GM21786 (cell line): ENCODE measurements around the gene PFAS.
"Not testable (repeated sequence)": the region's sequence is repeated elsewhere in the genome, so short reads cannot be mapped to it uniquely, and the experiment has no call there.

Experiments used
- ATAC-seq: cut with Tn5 transposase; IDR thresholded peaks from one replicate; pipeline ENCODE4 v1.9.1; 2021; ENCODE audit not compliant: unreplicated experiment

PFAS gene

GRCh38 chr17:8225813-8226535, 23.1 kb upstream of the PFAS start:
- ATAC-seq, result no peak

- ATAC-seq, result no peak
These were observed 22.4 kb upstream of the PFAS start for GRCh38 chr17:8226536-8227237.

GRCh38 chr17:8227238-8227581, 21.9 kb upstream of the PFAS start:
- no peak for ATAC-seq

DNA sequence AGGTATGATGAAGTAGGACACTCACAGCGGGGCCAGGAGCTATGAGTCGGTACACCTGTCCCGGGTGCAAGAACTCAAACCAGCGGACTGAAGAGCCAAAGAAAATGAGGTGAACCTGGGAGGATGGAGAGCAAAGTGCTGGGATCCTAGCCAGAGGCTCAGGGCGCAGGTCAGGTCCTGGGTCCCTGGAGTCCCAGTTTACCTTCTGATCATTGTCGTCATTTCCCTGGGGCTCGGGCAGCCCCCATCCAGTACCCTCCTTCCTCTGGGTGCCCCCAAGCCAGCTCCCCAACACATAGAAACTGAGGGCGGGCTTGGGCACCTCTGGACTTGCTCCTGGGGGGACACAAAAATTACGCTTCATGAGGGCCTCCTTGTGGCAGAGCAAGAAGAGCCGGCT, 17.4 kb upstream of the PFAS start:
- ATAC-seq, result no peak

GRCh38 chr17:8234361-8235270, 14.5 kb upstream of the PFAS start:
- no peak for ATAC-seq

GRCh38 chr17:8235676-8236075, 13.4 kb upstream of the PFAS start:
- no peak for ATAC-seq

DNA sequence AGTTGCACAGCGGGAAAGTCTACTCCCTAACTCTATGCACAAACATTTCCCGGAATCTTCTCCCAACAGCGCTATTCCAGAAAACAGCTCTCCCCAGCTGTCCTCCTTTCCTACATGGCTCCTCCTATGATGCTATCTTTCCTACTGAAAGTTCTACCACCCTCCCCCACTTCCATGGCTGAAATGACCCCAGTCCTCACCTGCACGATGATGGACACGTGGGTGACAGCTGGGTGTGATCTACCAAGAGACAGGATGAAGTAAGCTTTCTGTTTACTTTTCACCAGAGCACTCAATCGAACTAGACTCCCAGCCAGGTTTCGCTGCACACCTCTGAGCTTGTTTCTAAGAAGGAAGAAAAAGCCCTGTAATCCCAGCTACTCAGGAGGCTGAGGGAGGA, 11.9 kb upstream of the PFAS start:
- ATAC-seq, result no peak

GRCh38 chr17:8237886-8238285, 11.2 kb upstream of the PFAS start:
- no peak for ATAC-seq

- ATAC-seq, result no peak
These were observed 5.3 kb upstream of the PFAS start for GRCh38 chr17:8243827-8244226.

- no peak for ATAC-seq
These were observed 4.3 kb upstream of the PFAS start for GRCh38 chr17:8244768-8245167.

DNA sequence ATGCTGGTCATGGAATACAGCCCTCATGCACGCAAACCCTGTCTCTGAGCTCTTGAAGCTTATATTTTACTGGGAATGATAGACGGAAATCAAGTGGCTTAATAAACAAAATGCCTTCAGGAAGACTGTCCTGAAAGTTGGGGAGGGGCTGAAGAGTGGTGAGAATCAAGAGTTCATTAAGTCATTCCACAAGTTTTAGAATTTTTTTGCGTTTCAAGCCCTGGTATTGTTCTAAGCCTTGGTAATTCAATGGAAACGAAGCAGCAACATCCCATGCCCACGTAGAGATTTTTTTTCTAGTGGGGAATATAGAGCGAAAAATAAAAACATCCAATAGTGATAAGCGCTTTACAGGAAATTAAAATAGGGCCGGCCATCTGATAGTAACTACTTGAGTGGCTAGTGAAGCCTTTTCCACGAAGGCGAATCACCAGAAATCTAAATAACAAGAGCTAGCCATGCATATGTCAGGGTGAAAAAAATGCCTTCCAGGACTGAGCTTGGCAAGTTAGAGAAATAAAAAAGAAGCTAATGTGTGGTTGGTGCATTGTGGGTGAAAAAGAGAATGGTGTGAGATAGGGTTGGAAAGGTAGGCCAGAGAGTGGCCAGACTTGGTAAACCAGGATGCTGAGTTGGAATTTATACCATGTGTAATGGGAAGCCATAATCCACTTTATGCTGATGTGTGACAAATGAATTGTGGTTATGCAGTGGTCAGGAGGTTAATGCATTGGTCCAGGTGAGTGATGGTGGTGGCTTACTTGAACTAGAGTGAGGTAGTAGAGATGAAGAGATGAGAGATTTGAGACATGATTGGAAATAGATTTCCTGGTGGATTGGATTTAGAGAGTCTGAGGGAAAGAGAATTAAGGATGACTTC, 772 bp downstream of the PFAS start:
- no peak for ATAC-seq

GRCh38 chr17:8251411-8251810, 2.3 kb downstream of the PFAS start:
- not testable (repeated sequence) for ATAC-seq

GRCh38 chr17:8253801-8254200, 4.7 kb downstream of the PFAS start:
- no peak for ATAC-seq

DNA sequence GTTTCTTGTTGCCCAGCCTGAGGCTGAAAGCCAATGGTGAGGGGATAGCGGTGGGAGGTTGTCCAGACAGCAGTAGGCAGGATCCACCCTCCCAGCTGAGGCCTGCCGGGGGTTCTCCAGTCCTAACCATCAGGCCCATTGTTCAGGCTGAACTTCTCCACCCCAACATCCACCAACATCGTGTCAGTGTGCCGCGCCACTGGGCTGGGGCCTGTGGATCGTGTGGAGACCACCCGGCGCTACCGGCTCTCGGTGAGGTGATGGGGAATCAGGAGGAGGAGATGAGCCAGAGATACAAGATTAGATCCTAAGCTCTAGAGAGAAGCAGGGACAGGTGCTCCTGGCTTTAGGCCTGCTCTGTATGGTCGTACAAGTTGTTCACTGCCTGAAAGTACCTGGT, 5.8 kb downstream of the PFAS start:
- no peak for ATAC-seq

GRCh38 chr17:8255499-8255898, 6.4 kb downstream of the PFAS start:
- no peak for ATAC-seq

DNA sequence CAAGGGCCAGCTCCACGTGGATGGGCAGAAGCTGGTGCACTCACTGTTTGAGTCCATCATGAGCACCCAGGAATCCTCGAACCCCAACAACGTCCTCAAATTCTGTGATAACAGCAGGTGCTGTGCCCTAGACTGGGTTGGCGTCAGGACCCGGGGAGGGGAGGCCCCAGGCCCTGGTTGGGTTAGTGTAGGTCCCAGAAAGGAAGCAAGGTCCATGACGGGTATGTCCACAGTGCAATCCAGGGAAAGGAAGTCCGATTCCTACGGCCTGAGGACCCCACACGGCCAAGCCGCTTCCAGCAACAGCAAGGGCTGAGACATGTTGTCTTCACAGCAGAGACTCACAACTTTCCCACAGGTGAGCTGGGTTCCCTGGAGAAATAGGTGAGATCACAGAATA, 7.2 kb downstream of the PFAS start:
- no peak for ATAC-seq

DNA sequence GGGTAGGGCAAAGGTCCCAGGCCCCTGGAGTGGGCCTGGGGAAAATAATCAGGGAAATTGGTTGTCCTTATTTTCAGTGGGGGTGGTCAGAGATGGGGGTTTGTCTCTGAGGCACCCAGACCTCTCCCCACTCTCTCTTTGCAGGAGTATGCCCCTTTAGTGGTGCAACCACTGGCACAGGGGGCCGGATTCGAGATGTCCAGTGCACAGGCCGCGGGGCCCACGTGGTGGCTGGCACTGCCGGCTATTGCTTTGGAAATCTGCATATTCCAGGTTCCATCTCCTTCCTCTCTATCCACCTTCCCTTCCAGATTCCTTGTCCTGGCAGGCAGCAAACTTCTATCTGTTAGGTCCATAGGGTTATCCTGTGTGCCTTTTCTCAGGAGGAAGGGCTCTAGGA, 7.6 kb downstream of the PFAS start:
- ATAC-seq, result no peak

GRCh38 chr17:8257801-8258200, 8.7 kb downstream of the PFAS start:
- no peak for ATAC-seq

- no peak for ATAC-seq
These were observed 15.2 kb downstream of the PFAS start for GRCh38 chr17:8264320-8264719.

- no peak for ATAC-seq
These were observed 15.9 kb downstream of the PFAS start for GRCh38 chr17:8264836-8265542.
